Natural killer cell treated with Interleukin-12 subunit alpha and Interleukin-12 subunit beta and Interleukin-15 and Interleukin-18, amount 100 ng/mL, for 72 hours (primary cell): ENCODE results near the gene DOK4. TPM values are rescaled to one million over a fixed set of nuclear protein-coding genes. Genes with fewer than 3 reads are reported as not detected.

Experiments
- ATAC-seq, 2 donors: fragments of 150-1000 bp; cut with Tn5 transposase in 1 of 2; sonication (Bioruptor Pico), chemical (Tn5 transposase) in 1 of 2; 2 replicates each; pipeline ENCODE4 v1.10.0; 2021
- DNase-seq: peaks from one replicate; pipeline ENCODE4 v3.0.0; 2022; ENCODE audit warnings: low spot score
- H3K27ac Mint-ChIP-seq, 2 donors: 1 replicate in 1 of 2; 2 replicates in 1 of 2; pipeline ENCODE4 v1.8.0; 2022; ENCODE audit warnings: mixed read lengths in 2 of 2, mild to moderate bottlenecking in 1 of 2, moderate library complexity in 1 of 2
- H3K27me3 Mint-ChIP-seq, 2 donors: 1 replicate in 1 of 2; 2 replicates in 1 of 2; pipeline ENCODE4 v1.8.0; 2022; ENCODE audit warnings: mixed read lengths in 2 of 2
- H3K36me3 Mint-ChIP-seq: one replicate; pipeline ENCODE4 v1.8.0; 2022; ENCODE audit warnings: mixed read lengths
- H3K4me1 Mint-ChIP-seq, 2 donors: 1 replicate in 1 of 2; 2 replicates in 1 of 2; pipeline ENCODE4 v1.8.0; 2022; ENCODE audit warnings: low read depth in 2 of 2, mixed read lengths in 2 of 2, mild to moderate bottlenecking in 1 of 2
- H3K4me3 Mint-ChIP-seq: one replicate; pipeline ENCODE4 v1.8.0; 2022; ENCODE audit warnings: mixed read lengths
- H3K9me3 Mint-ChIP-seq: 2 replicates; pipeline ENCODE4 v1.8.0; 2022; ENCODE audit warnings: mixed read lengths
- total RNA-seq, 2 donors: library from RNA; stranded (reverse); gene quantifications; one replicate each; pipeline ENCODE4 v1.2.3, GENCODE V29; 2022

The DOK4 gene
- total RNA-seq, 2 donors from 2014 or later, result 4.2 to 6.5 TPM

GRCh38 chr16:57482845-57483545 is 3.3 kb downstream of the DOK4 start:
- H3K27ac Mint-ChIP-seq, result no peak overlapping the region
- no peaks in the 10 kb centered on the region for H3K27me3 Mint-ChIP-seq
- H3K9me3 Mint-ChIP-seq, result no peaks in the 10 kb centered on the region
- no peak for ATAC-seq
- no peaks in the 10 kb centered on the region for H3K36me3 Mint-ChIP-seq
- no peak overlapping the region for H3K4me3 Mint-ChIP-seq
- peaks cover 6 to 28% of the 10 kb centered on the region in 2 donors for H3K4me1 Mint-ChIP-seq
- no peak for DNase-seq

- no peak overlapping the region for H3K4me3 Mint-ChIP-seq
- H3K36me3 Mint-ChIP-seq, result no peaks in the 10 kb centered on the region
- H3K9me3 Mint-ChIP-seq, result no peaks in the 10 kb centered on the region
- H3K27ac Mint-ChIP-seq, result no peak overlapping the region
- no peaks in the 10 kb centered on the region for H3K27me3 Mint-ChIP-seq
- ATAC-seq (no peak), DNase-seq (no peak)
- peaks cover 9 to 23% of the 10 kb centered on the region in 2 donors for H3K4me1 Mint-ChIP-seq
These were observed 4.9 kb downstream of the DOK4 start for GRCh38 chr16:57481421-57481820.

GRCh38 chr16:57480754-57481230 is 5.5 kb downstream of the DOK4 start:
- Mint-ChIP-seq H3K27me3 (no peaks in the 10 kb centered on the region), H3K27ac (no peak overlapping the region), H3K9me3 (no peaks in the 10 kb centered on the region), H3K36me3 (no peaks in the 10 kb centered on the region), H3K4me1 (peaks cover 14 to 26% of the 10 kb centered on the region in 2 donors), H3K4me3 (no peak overlapping the region)
- ATAC-seq (no peak), DNase-seq (no peak)

GRCh38 chr16:57479976-57480753 is 6.1 kb downstream of the DOK4 start:
- Mint-ChIP-seq H3K9me3 (no peaks in the 10 kb centered on the region), H3K27me3 (no peaks in the 10 kb centered on the region), H3K4me3 (no peak overlapping the region), H3K4me1 (peaks cover 8 to 25% of the 10 kb centered on the region in 2 donors), H3K27ac (no peak overlapping the region), H3K36me3 (no peaks in the 10 kb centered on the region)
- DNase-seq (no peak), ATAC-seq (no peak)

- H3K27ac Mint-ChIP-seq, result peak overlapping the region in 1 of 2 donors; percentile 61
- no peak overlapping the region for H3K4me3 Mint-ChIP-seq
- H3K9me3 Mint-ChIP-seq, result no peaks in the 10 kb centered on the region
These were observed 6.9 kb downstream of the DOK4 start for GRCh38 chr16:57479205-57479975.

GRCh38 chr16:57478396-57479204 is 7.7 kb downstream of the DOK4 start:
- peaks cover 8 to 20% of the 10 kb centered on the region in 2 donors for H3K4me1 Mint-ChIP-seq
- H3K27me3 Mint-ChIP-seq, result no peaks in the 10 kb centered on the region
- no peaks in the 10 kb centered on the region for H3K36me3 Mint-ChIP-seq
- H3K4me3 Mint-ChIP-seq, result no peak overlapping the region
- no peaks in the 10 kb centered on the region for H3K9me3 Mint-ChIP-seq
- ATAC-seq, result no peak
- DNase-seq, result no peak
- peak overlapping the region in 1 of 2 donors; percentile 77 for H3K27ac Mint-ChIP-seq

More at GRCh38 chr16:57479205-57479975, 6.9 kb downstream of the DOK4 start:
- H3K27me3 Mint-ChIP-seq, result no peaks in the 10 kb centered on the region
- peaks cover 8 to 20% of the 10 kb centered on the region in 2 donors for H3K4me1 Mint-ChIP-seq
- H3K36me3 Mint-ChIP-seq, result no peaks in the 10 kb centered on the region
- ATAC-seq, result no peak
- no peak for DNase-seq

GRCh38 chr16:57477531-57478202 is 8.6 kb downstream of the DOK4 start:
- Mint-ChIP-seq H3K27me3 (no peaks in the 10 kb centered on the region), H3K4me1 (peaks cover 8 to 20% of the 10 kb centered on the region in 2 donors)
- DNase-seq, result no peak

GRCh38 chr16:57476546-57477410 is 9.5 kb downstream of the DOK4 start:
- ATAC-seq, result no peak
- peaks cover 5% of the 10 kb centered on the region for H3K36me3 Mint-ChIP-seq
- peak overlapping the region in 1 of 2 donors; percentile 17 for H3K27ac Mint-ChIP-seq

More at GRCh38 chr16:57477531-57478202, 8.6 kb downstream of the DOK4 start:
- no peak overlapping the region for H3K27ac Mint-ChIP-seq
- H3K9me3 Mint-ChIP-seq, result no peaks in the 10 kb centered on the region
- ATAC-seq, result no peak
- no peak overlapping the region for H3K4me3 Mint-ChIP-seq
- H3K36me3 Mint-ChIP-seq, result no peaks in the 10 kb centered on the region

GRCh38 chr16:57475711-57476339 is 10.5 kb downstream of the DOK4 start:
- H3K4me3 Mint-ChIP-seq, result peak overlapping the region; percentile 45
- ATAC-seq, result peak; percentile 95 to 96
- H3K4me1 Mint-ChIP-seq, result peaks cover 8 to 23% of the 10 kb centered on the region in 2 donors
- no peaks in the 10 kb centered on the region for H3K9me3 Mint-ChIP-seq
- no peaks in the 10 kb centered on the region for H3K27me3 Mint-ChIP-seq
- H3K36me3 Mint-ChIP-seq, result peaks cover 5% of the 10 kb centered on the region
- DNase-seq, result peak; percentile 84
- peak overlapping the region in 1 of 2 donors; percentile 27 for H3K27ac Mint-ChIP-seq

More at GRCh38 chr16:57476546-57477410, 9.5 kb downstream of the DOK4 start:
- H3K4me1 Mint-ChIP-seq, result peaks cover 8 to 23% of the 10 kb centered on the region in 2 donors
- H3K9me3 Mint-ChIP-seq, result no peaks in the 10 kb centered on the region
- H3K27me3 Mint-ChIP-seq, result no peaks in the 10 kb centered on the region
- DNase-seq, result no peak
- no peak overlapping the region for H3K4me3 Mint-ChIP-seq

GRCh38 chr16:57474671-57475661 is 11.3 kb downstream of the DOK4 start:
- Mint-ChIP-seq H3K4me1 (peaks cover 8 to 23% of the 10 kb centered on the region in 2 donors), H3K27ac (peak overlapping the region in 1 of 2 donors; percentile 27), H3K36me3 (peaks cover 5% of the 10 kb centered on the region), H3K27me3 (no peaks in the 10 kb centered on the region), H3K4me3 (peak overlapping the region; percentile 45), H3K9me3 (no peaks in the 10 kb centered on the region)
- ATAC-seq, result peak in 1 of 2 donors; percentile 1
- DNase-seq, result no peak
